Measurements from ENCODE around the gene CNPY3.

CNPY3 gene

DNA sequence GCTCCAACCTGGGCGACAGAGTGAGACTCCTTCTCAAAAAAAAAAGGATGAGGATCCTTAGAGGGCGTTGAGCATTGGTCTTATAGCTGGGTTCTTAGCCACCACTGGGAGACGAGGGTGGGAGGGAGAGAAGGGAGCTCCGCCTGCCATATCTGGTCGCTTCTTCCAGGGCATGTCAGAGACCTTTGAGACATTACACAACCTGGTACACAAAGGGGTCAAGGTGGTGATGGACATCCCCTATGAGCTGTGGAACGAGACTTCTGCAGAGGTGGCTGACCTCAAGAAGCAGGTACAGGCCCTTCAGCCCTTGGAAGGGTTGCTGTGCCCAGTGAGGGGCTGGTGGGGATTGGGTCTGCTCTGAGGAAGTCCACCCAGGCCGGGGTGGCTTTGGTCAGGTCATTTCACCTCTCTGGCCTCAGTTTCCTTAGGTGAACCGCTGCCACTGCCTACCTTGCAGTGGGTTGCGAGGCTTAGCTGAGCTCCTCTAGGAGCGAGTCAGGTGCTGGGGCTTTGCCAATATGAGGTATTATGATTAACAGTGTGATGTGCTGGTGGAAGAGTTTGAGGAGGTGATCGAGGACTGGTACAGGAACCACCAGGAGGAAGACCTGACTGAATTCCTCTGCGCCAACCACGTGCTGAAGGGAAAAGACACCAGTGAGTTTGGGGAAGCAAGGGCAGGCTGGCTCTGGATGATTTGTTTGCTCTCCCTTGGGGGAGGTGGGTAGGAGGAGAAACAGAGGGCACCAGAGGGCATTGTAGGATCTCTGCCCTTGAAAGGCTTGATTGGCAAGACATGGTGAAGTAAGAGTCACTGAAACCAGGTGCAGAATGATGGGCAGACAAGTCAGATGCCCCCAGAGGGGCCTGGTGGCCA, 8.5 kb downstream of the CNPY3 start:
- Histone ChIP-seq H3K4me2 (ENCODE audit: low read length) (no peak overlapping the region), H3F3A (ENCODE audit: insufficient read depth, low read length) (no peaks in the 10 kb centered on the region), H3K36me3 (ENCODE audit: insufficient read depth, low read length) (peaks cover 74% of the 10 kb centered on the region), H3K9me2 (ENCODE audit: low read depth, low read length) (no peaks in the 10 kb centered on the region), H3K27me3 (ENCODE audit: insufficient read depth, low read length) (no peaks in the 10 kb centered on the region), H2AFZ (ENCODE audit: low read length) (no peak overlapping the region), H3K9me3 (ENCODE audit: low read length) (no peaks in the 10 kb centered on the region), H3K9ac (ENCODE audit: low read length) (no peak overlapping the region), H3K4me1 (ENCODE audit: insufficient read depth, low read length, severe bottlenecking) (no peaks in the 10 kb centered on the region), H3K4me3 (ENCODE audit: low read depth, low read length, poor library complexity, severe bottlenecking) (no peak overlapping the region), H3K27ac (ENCODE audit: low read depth, low read length, poor library complexity, severe bottlenecking) (no peak overlapping the region), H3K79me2 (ENCODE audit: insufficient read depth, low read length) (no peaks in the 10 kb centered on the region), H4K20me1 (ENCODE audit: insufficient read depth, low read length) (no peaks in the 10 kb centered on the region)
- TF ChIP-seq, protein P1, sequence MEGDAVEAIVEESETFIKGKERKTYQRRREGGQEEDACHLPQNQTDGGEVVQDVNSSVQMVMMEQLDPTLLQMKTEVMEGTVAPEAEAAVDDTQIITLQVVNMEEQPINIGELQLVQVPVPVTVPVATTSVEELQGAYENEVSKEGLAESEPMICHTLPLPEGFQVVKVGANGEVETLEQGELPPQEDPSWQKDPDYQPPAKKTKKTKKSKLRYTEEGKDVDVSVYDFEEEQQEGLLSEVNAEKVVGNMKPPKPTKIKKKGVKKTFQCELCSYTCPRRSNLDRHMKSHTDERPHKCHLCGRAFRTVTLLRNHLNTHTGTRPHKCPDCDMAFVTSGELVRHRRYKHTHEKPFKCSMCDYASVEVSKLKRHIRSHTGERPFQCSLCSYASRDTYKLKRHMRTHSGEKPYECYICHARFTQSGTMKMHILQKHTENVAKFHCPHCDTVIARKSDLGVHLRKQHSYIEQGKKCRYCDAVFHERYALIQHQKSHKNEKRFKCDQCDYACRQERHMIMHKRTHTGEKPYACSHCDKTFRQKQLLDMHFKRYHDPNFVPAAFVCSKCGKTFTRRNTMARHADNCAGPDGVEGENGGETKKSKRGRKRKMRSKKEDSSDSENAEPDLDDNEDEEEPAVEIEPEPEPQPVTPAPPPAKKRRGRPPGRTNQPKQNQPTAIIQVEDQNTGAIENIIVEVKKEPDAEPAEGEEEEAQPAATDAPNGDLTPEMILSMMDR (IDR thresholded peaks at IDR 0.05; ENCODE audit: low read length), result no peak
- no peak for TF ChIP-seq EZH2 (IDR thresholded peaks at IDR 0.05; ENCODE audit: borderline replicate concordance, low read length)

DNA sequence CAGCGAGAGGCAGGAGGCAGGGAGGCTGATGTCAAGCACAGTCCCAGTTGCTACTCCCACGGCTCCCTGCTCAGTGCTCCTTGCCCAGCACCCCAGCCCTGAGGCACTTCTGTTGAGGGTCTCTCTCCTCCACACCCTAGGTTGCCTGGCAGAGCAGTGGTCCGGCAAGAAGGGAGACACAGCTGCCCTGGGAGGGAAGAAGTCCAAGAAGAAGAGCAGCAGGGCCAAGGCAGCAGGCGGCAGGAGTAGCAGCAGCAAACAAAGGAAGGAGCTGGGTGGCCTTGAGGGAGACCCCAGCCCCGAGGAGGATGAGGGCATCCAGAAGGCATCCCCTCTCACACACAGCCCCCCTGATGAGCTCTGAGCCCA, 9.1 kb downstream of the CNPY3 start:
- no peak overlapping the region for H2AFZ ChIP-seq (ENCODE audit: low read length)
- H3K4me3 ChIP-seq (ENCODE audit: low read depth, low read length, poor library complexity, severe bottlenecking), result no peak overlapping the region
- H3K27ac ChIP-seq (ENCODE audit: low read depth, low read length, poor library complexity, severe bottlenecking), result no peak overlapping the region
- H3K4me1 ChIP-seq (ENCODE audit: insufficient read depth, low read length, severe bottlenecking), result no peaks in the 10 kb centered on the region
- peaks cover 75% of the 10 kb centered on the region for H3K36me3 ChIP-seq (ENCODE audit: insufficient read depth, low read length)
- no peaks in the 10 kb centered on the region for H3K27me3 ChIP-seq (ENCODE audit: insufficient read depth, low read length)
- H3K4me2 ChIP-seq (ENCODE audit: low read length), result no peak overlapping the region
- no peaks in the 10 kb centered on the region for H3K9me3 ChIP-seq (ENCODE audit: low read length)
- no peaks in the 10 kb centered on the region for H4K20me1 ChIP-seq (ENCODE audit: insufficient read depth, low read length)
- no peaks in the 10 kb centered on the region for H3F3A ChIP-seq (ENCODE audit: insufficient read depth, low read length)
- no peak overlapping the region for H3K9ac ChIP-seq (ENCODE audit: low read length)
- H3K79me2 ChIP-seq (ENCODE audit: insufficient read depth, low read length), result no peaks in the 10 kb centered on the region
- H3K9me2 ChIP-seq (ENCODE audit: low read depth, low read length), result no peaks in the 10 kb centered on the region
- TF ChIP-seq, protein P1 (IDR thresholded peaks at IDR 0.05; ENCODE audit: low read length), result no peak
- TF ChIP-seq EZH2 (IDR thresholded peaks at IDR 0.05; ENCODE audit: borderline replicate concordance, low read length), result no peak

DNA sequence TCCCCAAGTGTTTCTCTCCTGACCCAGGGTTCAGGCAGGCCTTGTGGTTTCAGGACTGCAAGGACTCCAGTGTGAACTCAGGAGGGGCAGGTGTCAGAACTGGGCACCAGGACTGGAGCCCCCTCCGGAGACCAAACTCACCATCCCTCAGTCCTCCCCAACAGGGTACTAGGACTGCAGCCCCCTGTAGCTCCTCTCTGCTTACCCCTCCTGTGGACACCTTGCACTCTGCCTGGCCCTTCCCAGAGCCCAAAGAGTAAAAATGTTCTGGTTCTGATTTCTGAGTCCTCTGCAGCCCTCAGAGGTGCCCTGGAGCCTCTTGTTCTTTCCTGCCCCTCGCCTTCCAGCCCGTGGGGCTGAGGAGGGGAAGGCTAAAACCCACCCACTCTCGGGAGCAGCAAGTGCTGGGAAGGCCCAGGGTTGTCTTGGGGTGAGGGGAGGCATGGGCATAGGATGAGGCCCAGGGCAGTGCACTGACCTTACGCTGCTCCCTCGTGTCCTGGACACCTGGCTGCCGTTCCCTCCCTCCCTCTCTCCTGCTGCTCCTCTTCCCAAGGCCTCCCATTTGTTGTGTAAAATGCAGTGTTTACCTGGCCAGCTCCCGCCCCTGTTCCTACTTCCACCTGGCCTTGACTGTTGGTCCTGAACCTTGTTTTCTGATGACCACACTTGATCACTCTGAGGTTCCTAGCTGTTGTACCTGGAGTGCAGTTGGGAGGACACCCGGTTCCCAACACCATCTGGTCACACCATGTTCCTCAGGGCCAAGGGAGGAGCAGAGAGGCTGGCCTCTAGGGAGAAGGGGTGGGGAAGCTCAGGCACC, 9.9 kb downstream of the CNPY3 start:
- no peak overlapping the region for H3K27ac ChIP-seq (ENCODE audit: low read depth, low read length, poor library complexity, severe bottlenecking)
- H3K4me3 ChIP-seq (ENCODE audit: low read depth, low read length, poor library complexity, severe bottlenecking), result no peak overlapping the region
- H3K36me3 ChIP-seq (ENCODE audit: insufficient read depth, low read length), result peaks cover 77% of the 10 kb centered on the region
- no peak overlapping the region for H2AFZ ChIP-seq (ENCODE audit: low read length)
- H3F3A ChIP-seq (ENCODE audit: insufficient read depth, low read length), result no peaks in the 10 kb centered on the region
- H3K27me3 ChIP-seq (ENCODE audit: insufficient read depth, low read length), result no peaks in the 10 kb centered on the region
- no peak overlapping the region for H3K4me2 ChIP-seq (ENCODE audit: low read length)
- H3K9ac ChIP-seq (ENCODE audit: low read length), result no peak overlapping the region
- H3K9me2 ChIP-seq (ENCODE audit: low read depth, low read length), result no peaks in the 10 kb centered on the region
- no peaks in the 10 kb centered on the region for H3K4me1 ChIP-seq (ENCODE audit: insufficient read depth, low read length, severe bottlenecking)
- no peaks in the 10 kb centered on the region for H3K9me3 ChIP-seq (ENCODE audit: low read length)
- no peak for TF ChIP-seq EZH2 (IDR thresholded peaks at IDR 0.05; ENCODE audit: borderline replicate concordance, low read length)
- TF ChIP-seq, protein P1 (IDR thresholded peaks at IDR 0.05; ENCODE audit: low read length), result no peak
- H3K79me2 ChIP-seq (ENCODE audit: insufficient read depth, low read length), result no peaks in the 10 kb centered on the region
- H4K20me1 ChIP-seq (ENCODE audit: insufficient read depth, low read length), result no peaks in the 10 kb centered on the region
